ENCODE data around the gene PAX5.

PAX5 gene

DNA sequence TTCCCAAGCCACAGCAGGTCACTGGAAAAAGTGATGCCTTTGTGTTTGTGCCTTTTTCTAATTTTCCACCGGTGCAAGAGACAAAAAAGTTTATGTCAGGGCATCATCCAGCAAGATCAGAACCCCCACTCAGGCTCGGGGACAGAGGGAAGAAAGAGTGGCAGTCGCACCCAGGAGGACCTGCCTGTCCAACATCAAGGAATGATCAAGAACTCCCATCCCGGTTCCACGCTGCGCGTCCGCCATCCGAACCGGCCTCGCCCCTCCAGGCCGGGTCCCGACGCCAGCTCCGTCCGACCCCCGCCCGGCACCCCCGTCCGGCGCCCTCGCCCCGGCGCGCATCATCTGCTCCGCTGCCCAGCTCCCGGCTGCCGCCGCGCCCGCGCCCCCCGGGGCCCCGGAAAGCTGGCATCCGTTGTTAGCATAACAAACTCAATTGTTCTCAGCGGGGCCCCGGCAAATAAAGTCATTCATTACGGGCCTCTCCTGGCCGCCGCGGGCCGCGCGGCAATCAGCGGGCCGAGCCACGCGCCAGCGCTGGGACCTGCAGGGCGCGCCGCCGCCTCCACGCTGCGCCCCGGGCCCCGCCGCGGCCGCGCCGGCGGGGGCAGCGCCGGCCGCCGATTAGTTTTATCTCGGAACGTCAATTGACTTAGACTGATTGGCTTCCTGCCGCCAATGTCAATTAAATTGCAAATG, 48.1 kb downstream of the PAX5 start:
- no peak for DNase-seq

DNA sequence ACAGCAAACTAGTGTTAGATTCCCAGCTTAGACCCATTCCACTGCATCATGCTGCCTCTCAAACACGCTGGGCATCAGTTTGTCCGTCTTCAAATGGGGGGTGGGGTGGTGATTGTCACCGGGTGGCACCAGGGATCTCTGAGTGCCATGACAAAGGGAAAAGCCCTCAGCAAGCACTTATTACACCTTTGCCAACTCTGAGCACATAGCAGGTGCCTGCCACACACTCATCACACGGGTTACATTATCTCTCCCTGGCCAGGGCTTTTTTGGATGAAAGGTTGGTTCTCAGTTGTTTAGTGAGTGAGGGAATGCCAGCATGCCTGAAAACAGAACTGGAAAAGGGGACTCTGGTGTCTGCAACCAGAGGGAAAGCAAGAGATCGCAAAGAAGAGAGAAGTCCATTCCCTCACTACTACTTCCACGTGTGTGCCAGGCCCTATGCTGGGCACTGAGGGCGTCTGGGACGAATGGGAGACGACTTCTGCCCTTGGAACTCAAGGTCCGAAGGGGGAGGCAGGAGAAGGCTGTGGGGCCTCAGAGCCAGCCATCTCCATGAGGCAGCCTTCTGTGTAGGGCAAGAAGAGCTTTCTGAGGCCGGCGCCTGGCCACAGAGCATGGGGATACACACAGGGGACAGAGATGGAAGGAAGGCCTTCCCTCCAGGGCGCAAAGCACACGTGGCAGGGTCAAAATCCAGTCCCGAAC, 48.9 kb downstream of the PAX5 start:
- no peak for DNase-seq

- DNase-seq = peak in 1 of 2 experiments; percentile 2
These were observed 53.7 kb downstream of the PAX5 start for GRCh38 chr9:36980148-36980974.

DNA sequence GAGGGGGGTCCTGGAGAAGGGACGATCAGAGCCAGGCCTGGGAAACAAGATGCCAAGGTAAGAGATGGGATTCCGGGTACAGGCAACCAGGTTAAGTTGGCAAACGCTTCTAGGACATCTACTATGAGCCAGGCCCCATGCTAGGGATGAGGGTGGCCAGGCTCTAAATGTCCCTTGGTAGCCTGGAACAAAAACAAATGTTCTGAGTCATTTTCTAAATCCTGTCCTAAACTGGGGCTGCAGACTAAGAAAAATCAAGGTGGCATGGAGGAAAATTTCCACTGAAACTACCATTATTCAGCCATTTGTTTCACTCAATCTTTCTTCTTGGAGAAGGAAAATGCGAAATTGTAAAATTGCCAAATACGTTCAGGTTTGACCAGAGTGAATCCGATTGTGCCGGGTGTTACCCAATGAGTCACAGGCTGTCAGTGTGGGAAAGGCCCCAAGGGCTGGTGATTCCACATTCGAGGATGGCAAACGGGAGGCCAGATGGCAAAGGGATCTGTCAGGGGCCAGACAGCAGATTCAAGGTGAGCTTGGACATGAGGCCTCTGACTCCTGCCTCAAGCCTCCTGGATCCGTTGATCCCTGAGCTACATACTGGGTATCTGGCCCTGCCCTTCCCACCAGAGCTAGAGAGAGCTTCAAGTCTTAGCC, 57.6 kb downstream of the PAX5 start:
- DNase-seq = no peak

GRCh38 chr9:36974731-36975130, 59.3 kb downstream of the PAX5 start:
- DNase-seq = no peak

DNA sequence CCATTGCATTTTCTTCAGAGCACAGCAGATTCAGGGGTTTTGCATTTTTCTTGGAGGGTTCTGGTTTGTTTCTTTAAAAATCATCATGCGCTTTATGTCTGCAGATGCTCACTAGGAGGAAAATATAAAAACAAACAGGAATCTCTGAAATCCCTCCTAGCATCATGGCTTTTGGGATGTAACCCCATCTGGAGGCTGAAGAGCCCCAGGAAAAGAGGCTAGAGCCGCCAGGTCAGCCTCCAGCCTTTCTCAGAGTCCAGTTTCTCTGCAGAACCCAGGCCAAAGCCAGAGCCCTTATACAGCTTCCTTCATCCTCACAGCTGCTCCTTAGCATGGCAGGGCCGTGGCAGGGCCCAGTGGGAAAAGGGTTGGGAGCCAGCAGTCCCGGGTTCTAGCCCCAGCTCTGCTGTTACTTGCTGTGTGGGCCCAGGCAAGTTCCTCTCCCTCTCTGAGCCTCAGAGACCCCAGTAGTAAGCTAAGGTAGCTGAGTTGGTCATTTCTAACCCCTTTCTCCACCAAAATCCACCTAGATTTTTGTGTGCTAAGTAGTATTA, 62.1 kb downstream of the PAX5 start:
- no peak for DNase-seq

DNA sequence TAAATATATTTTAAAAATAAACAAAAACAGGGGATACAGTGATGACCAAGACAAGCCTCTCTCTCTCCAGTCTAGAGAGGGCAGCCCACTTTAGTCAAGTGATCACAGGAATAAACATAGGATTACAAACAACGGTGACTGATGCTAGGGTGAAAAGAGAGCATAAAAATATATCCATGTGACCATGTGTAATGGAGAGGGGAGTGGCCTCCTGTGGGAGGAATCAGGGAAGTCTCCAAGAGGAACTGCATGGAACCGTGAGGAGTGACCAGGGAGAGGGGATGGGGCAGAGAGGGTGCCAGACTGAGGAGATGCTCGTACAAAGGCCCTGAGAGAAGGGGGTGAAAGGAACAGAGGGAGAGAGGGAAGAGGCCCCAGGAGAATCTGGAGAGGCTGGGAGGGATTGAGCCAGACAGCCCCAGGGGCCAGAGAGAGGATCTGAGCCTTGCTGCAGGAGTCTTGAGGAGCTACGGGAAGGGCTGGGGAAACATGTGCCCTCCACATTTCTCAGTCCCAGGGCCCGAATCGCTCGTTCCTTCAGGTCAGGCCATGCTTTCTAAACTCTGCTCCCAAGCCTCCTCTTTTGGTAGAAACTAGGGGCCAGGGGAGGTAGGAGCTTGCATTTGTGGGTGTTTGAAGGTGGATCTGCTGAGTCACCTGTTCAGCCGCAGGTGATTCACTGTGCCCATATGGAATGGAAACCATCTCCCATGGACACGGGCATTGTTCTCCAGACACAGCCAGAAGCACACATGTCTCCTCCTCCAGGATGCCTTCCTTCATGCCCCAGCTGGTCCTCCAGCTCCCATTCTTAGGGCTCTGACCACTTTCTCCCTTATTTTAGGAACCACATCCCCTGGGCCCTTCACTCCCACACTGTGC, 63.8 kb downstream of the PAX5 start:
- DNase-seq = no peak

DNA sequence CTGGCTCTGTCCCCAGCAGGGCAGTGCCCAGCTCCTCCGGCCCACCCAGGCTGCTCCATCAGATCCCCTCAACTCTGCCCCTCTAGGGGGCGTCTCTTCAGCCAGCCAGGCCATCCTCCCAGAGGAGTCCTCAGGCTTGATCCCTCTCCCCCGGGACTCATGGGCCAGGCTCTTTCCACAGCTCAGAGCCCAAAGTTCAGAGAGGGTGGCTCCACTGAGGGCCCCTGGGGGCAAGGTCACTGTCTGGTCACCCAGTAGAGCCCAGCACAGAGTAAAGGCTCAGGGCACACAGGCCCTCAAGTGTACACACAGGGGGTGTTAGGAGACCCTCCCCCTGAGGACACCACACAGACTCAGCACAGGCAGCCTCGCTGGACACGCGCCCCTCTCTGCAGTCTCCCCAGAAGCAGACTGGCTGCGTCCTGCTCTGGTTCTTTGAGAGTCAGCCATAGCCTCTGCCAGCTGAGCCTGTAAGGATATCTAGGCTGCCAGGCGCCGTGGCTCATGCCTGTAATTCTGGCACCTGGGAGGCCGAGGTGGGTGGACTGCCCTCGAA, 64.8 kb downstream of the PAX5 start:
- DNase-seq = no peak

- no peak for DNase-seq
These were observed 65.4 kb downstream of the PAX5 start for GRCh38 chr9:36968574-36969215.

GRCh38 chr9:36967997-36968396, 66.1 kb downstream of the PAX5 start:
- no peak for DNase-seq

- DNase-seq = no peak
These were observed 67.5 kb downstream of the PAX5 start for GRCh38 chr9:36966371-36967097.

DNA sequence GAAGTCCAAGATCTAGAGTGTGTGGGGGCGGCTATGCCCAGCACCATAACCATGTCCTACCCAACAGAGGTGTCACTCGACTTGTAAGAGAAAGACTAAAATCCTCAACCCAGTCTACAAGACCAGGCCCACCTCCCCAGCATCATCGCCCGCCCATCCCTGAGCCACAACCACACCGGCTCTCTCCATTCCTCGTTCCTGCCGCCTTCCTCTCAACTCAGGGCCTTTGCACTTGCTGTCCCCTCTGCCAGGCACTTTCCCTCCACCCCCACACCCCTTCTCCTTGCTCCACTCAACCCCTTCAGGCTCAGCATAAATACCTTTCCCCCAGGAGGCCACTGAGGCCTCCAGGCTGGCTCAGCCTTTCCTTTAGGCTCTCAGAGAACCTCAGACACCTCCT, 69.3 kb downstream of the PAX5 start:
- no peak for DNase-seq

DNA sequence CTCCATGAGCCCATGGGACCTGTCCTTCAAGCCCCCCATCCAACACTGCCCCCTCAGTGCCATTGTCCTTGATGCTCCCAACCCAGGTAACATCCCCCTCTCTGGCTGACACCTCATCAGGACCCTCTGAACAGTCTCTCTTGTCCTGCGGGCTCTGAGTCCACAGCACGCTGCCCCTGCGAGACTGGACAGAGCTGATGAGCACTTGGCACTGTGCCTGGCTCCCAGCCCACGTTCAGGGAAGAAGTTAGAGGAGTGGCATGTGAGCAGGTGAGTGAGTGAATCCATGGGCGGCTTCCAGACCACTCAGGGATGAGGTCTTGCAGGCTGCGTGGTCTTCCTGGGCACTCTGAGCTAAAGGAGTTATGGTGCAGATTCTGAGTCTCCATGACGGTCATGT, 70.7 kb downstream of the PAX5 start:
- no peak for DNase-seq

- no peak for DNase-seq
These were observed 71.4 kb downstream of the PAX5 start for GRCh38 chr9:36962691-36963090.

- DNase-seq = no peak
These were observed 72.3 kb downstream of the PAX5 start for GRCh38 chr9:36961561-36962325.

- DNase-seq = no peak
These were observed 73.0 kb downstream of the PAX5 start for GRCh38 chr9:36961051-36961450.

GRCh38 chr9:36960575-36960955, 73.5 kb downstream of the PAX5 start:
- DNase-seq = no peak

- no peak for DNase-seq
These were observed 74.1 kb downstream of the PAX5 start for GRCh38 chr9:36959681-36960574.

Measured in AML-193 (cell line).